Measurements from ENCODE around the gene SPATA6L. TPM values are rescaled to one million over a fixed set of nuclear protein-coding genes. Genes with fewer than 3 reads are reported as not detected.
A peak's percentile ranks its signal among the peaks of the same experiment; 100 is the strongest.

Gene SPATA6L
- total and polyA plus RNA-seq, 7 donors: 1.4 to 3.3 (median 2.0) TPM

DNA sequence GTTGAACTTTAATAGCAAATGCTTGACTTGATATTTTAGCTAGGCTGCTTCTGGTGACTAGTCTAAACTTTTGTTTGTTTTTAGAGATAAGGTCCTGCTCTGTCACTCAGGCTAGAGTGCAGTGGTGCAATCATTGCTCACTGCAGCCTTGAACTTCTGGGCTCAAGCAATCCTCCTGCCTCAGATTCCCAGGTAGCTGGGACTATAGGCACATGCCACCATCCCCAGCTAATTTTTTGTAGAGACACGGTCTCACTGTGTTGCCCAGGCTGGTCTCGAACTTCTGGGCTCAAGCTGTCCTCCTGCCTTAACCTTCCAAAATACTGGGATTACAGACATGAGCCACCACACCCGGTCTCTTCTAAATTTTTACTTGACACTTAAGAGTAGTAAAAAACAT lies 33.8 kb upstream of the SPATA6L start:
- intact Hi-C loops (cut with DNase I): no loop called here

DNA sequence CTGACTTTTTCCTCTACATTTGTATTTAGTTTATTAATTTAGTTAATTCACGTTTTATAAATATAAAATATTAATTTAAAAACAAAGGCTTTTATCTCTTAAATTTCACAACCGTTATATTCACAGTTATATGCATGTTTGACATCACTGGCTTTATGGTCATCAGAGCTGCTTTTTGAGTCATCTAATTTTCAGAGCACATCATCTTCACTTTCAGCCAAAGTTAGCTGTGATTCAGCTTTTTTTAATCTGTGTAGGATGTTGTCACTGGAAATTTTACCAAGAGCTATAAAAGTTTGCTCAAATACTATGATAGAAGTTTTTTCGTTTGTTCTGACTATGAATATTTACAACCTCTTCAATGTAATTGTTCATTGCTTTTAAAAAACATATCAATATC lies 25.5 kb upstream of the SPATA6L start:
- intact Hi-C loops (cut with DNase I): no loop called here
- no peak overlapping the region for H3K4me3 ChIP-seq
- peaks cover 0 to 42% (median 0%) of the 10 kb centered on the region in 4 donors for H3K36me3 ChIP-seq
- no peak for TF ChIP-seq EP300 (IDR thresholded peaks at IDR 0.05)
- TF ChIP-seq, protein P1, sequence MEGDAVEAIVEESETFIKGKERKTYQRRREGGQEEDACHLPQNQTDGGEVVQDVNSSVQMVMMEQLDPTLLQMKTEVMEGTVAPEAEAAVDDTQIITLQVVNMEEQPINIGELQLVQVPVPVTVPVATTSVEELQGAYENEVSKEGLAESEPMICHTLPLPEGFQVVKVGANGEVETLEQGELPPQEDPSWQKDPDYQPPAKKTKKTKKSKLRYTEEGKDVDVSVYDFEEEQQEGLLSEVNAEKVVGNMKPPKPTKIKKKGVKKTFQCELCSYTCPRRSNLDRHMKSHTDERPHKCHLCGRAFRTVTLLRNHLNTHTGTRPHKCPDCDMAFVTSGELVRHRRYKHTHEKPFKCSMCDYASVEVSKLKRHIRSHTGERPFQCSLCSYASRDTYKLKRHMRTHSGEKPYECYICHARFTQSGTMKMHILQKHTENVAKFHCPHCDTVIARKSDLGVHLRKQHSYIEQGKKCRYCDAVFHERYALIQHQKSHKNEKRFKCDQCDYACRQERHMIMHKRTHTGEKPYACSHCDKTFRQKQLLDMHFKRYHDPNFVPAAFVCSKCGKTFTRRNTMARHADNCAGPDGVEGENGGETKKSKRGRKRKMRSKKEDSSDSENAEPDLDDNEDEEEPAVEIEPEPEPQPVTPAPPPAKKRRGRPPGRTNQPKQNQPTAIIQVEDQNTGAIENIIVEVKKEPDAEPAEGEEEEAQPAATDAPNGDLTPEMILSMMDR (IDR thresholded peaks at IDR 0.05): no peak
- TF ChIP-seq POLR2A (IDR thresholded peaks at IDR 0.05): no peak
- TF ChIP-seq POLR2AphosphoS5 (IDR thresholded peaks at IDR 0.05): no peak
- peaks cover 0 to 18% (median 9%) of the 10 kb centered on the region in 4 donors for H3K4me1 ChIP-seq
- 84 to 89% methylated on average over 3 of the region's 3 CpGs for WGBS, 2 donors
- no peak for DNase-seq
- no peaks in the 10 kb centered on the region for H3K27me3 ChIP-seq
- no peaks in the 10 kb centered on the region for H3K9me3 ChIP-seq
- no peak overlapping the region for H3K27ac ChIP-seq

More for the DNA sequence above, 33.8 kb upstream of the SPATA6L start:
- no peaks in the 10 kb centered on the region for H3K9me3 ChIP-seq
- 75 to 93% methylated on average over 3 of the region's 3 CpGs for WGBS, 2 donors
- no peaks in the 10 kb centered on the region for H3K4me1 ChIP-seq
- H3K27ac ChIP-seq: no peak overlapping the region
- no peak overlapping the region for H3K4me3 ChIP-seq
- DNase-seq: no peak
- TF ChIP-seq EP300 (IDR thresholded peaks at IDR 0.05) (no peak), POLR2AphosphoS5 (IDR thresholded peaks at IDR 0.05) (no peak), POLR2A (IDR thresholded peaks at IDR 0.05) (no peak)
- TF ChIP-seq, protein P1 (IDR thresholded peaks at IDR 0.05): no peak
- no peaks in the 10 kb centered on the region for H3K27me3 ChIP-seq
- H3K36me3 ChIP-seq: peaks cover 10 to 80% (median 15%) of the 10 kb centered on the region in 4 donors

DNA sequence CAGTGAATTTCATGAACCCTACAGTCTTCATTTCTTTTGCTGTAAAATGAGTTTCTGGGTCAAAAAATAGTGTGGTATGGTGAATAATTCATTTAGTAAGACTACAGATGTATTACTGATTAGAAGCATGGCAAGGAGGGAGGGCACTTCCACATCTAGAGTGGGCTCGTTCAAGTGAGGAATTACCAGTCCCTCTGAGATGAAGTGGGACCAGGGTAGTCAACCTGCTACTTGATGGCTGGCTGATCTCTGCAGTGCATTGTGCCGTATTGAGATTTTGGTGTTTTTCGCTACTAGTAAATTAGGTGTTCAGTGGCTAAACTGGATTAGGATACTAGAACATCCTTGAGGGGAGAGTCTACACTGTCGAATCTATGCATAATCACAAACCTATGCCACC lies 23.9 kb upstream of the SPATA6L start:
- DNase-seq: no peak
- Histone ChIP-seq H3K4me3 (no peak overlapping the region), H3K9me3 (no peaks in the 10 kb centered on the region), H3K27me3 (no peaks in the 10 kb centered on the region), H3K36me3 (peaks cover 0 to 56% (median 4%) of the 10 kb centered on the region in 4 donors), H3K4me1 (peaks cover 0 to 33% (median 24%) of the 10 kb centered on the region in 4 donors), H3K27ac (peak overlapping the region in 1 of 4 donors; percentile 8)
- TF ChIP-seq, protein P1 (IDR thresholded peaks at IDR 0.05): no peak
- no peak for TF ChIP-seq POLR2AphosphoS5 (IDR thresholded peaks at IDR 0.05)
- TF ChIP-seq POLR2A (IDR thresholded peaks at IDR 0.05): no peak
- no peak for TF ChIP-seq EP300 (IDR thresholded peaks at IDR 0.05)
- intact Hi-C loops (cut with DNase I): no loop called here
- WGBS, 2 donors: 88 to 89% methylated on average over 4 of the region's 4 CpGs

DNA sequence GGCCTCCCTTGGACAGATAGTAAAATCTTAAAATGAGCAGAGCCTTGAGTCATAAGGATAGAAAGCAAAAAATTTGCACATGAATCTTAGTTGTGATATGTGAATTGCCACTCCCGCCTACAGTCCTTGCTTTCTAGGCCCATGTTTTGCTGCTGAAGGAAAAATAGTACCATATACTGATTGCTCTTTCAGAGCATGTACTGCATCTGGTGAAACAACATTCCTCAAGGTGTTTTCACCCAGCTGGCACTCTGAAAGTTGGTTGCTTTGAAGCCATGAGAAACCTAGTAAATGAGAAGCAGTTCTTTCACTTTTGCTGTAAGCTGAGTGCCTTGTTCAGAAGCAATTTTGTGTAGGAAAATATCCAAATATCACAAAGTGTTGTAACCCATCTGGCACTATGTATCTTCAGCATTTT lies 23.4 kb upstream of the SPATA6L start:
- WGBS, 2 donors: 81 to 83% methylated on average over 1 of the region's 1 CpG
- peaks cover 0 to 55% (median 4%) of the 10 kb centered on the region in 4 donors for H3K36me3 ChIP-seq
- H3K27me3 ChIP-seq: no peaks in the 10 kb centered on the region
- H3K9me3 ChIP-seq: no peaks in the 10 kb centered on the region
- H3K27ac ChIP-seq: peak overlapping the region in 1 of 4 donors; percentile 8
- no peak for DNase-seq
- TF ChIP-seq EP300 (IDR thresholded peaks at IDR 0.05): no peak
- TF ChIP-seq POLR2A (IDR thresholded peaks at IDR 0.05): no peak
- TF ChIP-seq, protein P1 (IDR thresholded peaks at IDR 0.05): no peak
- no peak for TF ChIP-seq POLR2AphosphoS5 (IDR thresholded peaks at IDR 0.05)
- no peak overlapping the region for H3K4me3 ChIP-seq
- peaks cover 0 to 37% (median 28%) of the 10 kb centered on the region in 4 donors for H3K4me1 ChIP-seq
- intact Hi-C loops (cut with DNase I): loop anchor here (10.0 kb wide), 1 partner anchor 395 kb away; no protein-coding TSS in a partner anchor

DNA sequence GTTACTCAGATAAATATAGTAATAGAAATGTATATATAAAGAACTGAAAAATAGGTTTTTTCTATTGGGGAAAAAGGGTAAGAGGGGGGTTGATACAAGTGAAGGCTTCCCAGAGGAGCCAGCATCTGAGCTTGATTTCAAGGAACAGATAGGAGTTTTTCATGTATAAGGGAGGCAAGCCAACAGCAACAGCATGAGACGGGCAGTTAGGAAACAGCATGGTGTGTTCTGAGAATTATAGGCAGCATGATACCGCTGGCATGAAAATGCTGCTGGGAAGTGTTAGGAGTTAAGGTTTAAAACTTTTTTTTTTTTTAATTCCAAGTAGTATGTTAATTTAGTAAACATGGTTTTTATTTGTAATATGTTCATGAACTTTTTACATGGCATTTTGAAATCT lies 22.7 kb upstream of the SPATA6L start:
- TF ChIP-seq POLR2A (IDR thresholded peaks at IDR 0.05) (no peak), EP300 (IDR thresholded peaks at IDR 0.05) (no peak), POLR2AphosphoS5 (IDR thresholded peaks at IDR 0.05) (no peak)
- TF ChIP-seq, protein P1 (IDR thresholded peaks at IDR 0.05): no peak
- H3K27ac ChIP-seq: no peak overlapping the region
- no peaks in the 10 kb centered on the region for H3K9me3 ChIP-seq
- no peak overlapping the region for H3K4me3 ChIP-seq
- no peaks in the 10 kb centered on the region for H3K27me3 ChIP-seq
- H3K36me3 ChIP-seq: peaks cover 0 to 49% (median 4%) of the 10 kb centered on the region in 4 donors
- H3K4me1 ChIP-seq: peaks cover 0 to 44% (median 31%) of the 10 kb centered on the region in 4 donors
- intact Hi-C loops (cut with DNase I): loop anchor here (10.0 kb wide), 1 partner anchor 394 kb away; no protein-coding TSS in a partner anchor
- 46 to 71% methylated on average over 2 of the region's 2 CpGs for WGBS, 2 donors
- no peak for DNase-seq
